Cardiac fibroblast (primary cell): ENCODE measurements around the gene SLCO2A1.
A peak's percentile ranks its signal among the peaks of the same experiment; 100 is the strongest.

Source experiments
- DNase-seq, 2 donors: peaks; one replicate each; pipeline versions ENCODE4 v3.0.0 to v3.0.0-alpha.2; 2010; ENCODE audit warnings: low read depth in 2 of 2
- H3K4me3 ChIP-seq, 2 donors: replicated peaks in 1 of 2; 1 replicate in 1 of 2; 2 replicates in 1 of 2; pipeline ENCODE4 v1.5.1; 2011; ENCODE audit warnings: low read depth in 2 of 2, low read length in 2 of 2, mild to moderate bottlenecking in 2 of 2, moderate library complexity in 1 of 2
- TF ChIP-seq, protein P1 (sequence below): IDR thresholded peaks from one replicate; pipeline ENCODE4 v1.5.1; 2011; ENCODE audit warnings: low read depth, mild to moderate bottlenecking, low read length, inconsistent platforms

Gene SLCO2A1

DNA sequence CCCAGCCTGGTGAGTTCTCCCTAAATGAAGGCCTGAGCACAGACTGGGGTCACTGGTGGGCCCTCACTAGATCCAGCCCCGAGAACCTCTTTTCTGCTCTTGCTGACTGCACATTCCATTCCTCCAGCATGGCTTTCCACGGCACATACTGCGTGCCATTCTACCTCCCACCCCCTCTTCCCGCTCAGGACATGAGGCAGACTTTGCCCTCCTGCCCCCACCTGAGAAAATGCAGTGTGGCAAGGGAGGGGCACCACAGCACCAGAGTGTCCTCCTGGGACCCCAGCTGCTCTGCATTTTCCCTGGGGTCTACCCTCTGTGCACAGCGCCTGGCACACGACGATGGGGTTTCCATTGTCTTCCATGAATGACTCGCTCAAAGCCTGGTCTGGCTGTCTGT lies 6.1 kb upstream of the SLCO2A1 start:
- no peak overlapping the region for H3K4me3 ChIP-seq
- TF ChIP-seq, protein P1, sequence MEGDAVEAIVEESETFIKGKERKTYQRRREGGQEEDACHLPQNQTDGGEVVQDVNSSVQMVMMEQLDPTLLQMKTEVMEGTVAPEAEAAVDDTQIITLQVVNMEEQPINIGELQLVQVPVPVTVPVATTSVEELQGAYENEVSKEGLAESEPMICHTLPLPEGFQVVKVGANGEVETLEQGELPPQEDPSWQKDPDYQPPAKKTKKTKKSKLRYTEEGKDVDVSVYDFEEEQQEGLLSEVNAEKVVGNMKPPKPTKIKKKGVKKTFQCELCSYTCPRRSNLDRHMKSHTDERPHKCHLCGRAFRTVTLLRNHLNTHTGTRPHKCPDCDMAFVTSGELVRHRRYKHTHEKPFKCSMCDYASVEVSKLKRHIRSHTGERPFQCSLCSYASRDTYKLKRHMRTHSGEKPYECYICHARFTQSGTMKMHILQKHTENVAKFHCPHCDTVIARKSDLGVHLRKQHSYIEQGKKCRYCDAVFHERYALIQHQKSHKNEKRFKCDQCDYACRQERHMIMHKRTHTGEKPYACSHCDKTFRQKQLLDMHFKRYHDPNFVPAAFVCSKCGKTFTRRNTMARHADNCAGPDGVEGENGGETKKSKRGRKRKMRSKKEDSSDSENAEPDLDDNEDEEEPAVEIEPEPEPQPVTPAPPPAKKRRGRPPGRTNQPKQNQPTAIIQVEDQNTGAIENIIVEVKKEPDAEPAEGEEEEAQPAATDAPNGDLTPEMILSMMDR: no peak
- peak in 1 of 2 donors; percentile 27 for DNase-seq

DNA sequence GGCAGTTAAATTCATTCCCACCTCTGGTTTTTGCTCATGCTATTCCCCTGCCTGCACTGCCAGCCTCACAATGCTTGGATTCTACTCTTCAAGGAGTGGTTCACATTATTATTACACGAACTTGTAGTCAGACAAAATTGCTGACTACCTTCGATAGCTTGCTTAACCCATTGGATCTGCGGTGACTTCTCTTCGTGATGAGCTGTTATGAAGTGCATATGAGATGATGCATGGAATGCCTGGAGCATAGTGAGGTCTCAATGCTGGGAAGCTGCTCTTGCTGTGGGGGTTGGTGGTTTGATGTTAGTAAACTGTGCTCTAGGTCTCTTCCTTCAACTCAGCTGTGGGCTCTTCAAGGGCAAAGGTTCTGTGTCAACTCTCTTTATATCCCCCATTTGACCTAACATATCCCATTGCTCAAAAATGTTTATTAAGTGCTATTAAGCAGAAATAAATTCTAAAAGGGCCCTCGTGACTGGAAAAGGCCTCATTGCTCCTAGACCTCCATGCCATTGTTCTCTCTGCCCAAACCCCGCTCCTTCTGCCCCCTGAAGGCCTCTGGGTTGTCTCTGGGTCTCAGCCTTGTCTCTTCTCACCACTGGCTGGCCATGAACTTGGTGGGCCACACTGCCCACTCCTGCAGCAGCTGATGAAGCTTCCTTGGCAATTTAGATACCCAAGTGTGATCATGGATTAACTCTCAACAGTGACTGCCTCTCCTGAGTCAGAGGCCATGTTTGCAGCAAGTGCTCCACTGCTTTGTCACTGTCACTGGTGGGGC lies 4.5 kb upstream of the SLCO2A1 start:
- TF ChIP-seq, protein P1: no peak
- H3K4me3 ChIP-seq: no peak overlapping the region
- DNase-seq: no peak

DNA sequence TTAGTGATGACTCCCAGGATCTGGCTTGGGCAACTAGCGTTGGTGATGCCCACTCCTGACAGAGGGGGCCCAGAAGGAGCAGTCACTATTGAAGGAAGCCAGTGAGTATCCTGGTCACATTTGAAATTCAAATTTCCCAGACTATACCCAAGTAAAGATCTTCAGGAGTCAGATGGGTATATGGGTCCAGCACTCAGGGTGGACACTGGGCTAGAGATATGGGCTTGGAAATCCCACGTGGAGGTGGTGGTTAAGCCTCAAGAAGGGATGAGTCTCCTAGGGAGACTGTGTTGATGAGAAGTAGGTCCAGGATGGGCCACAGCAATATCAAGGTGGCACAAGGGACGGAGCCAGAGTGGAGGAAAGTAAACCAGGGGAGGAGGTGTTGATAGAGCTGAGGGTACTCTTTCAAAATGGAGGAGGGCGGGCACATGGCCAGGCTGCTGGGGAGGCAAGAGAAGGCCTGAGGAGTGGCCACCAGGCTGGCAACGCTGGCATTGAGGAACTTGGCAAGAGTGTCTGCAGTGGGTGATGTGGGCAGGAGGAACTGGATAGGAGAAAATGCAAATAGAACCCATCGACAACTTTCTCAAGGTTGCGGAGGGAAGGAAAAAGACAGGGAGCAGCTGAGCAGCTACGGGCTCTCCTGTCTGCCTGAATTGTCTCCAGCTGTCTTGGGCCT lies 3.7 kb upstream of the SLCO2A1 start:
- no peak overlapping the region for H3K4me3 ChIP-seq
- DNase-seq: no peak
- TF ChIP-seq, protein P1: no peak

DNA sequence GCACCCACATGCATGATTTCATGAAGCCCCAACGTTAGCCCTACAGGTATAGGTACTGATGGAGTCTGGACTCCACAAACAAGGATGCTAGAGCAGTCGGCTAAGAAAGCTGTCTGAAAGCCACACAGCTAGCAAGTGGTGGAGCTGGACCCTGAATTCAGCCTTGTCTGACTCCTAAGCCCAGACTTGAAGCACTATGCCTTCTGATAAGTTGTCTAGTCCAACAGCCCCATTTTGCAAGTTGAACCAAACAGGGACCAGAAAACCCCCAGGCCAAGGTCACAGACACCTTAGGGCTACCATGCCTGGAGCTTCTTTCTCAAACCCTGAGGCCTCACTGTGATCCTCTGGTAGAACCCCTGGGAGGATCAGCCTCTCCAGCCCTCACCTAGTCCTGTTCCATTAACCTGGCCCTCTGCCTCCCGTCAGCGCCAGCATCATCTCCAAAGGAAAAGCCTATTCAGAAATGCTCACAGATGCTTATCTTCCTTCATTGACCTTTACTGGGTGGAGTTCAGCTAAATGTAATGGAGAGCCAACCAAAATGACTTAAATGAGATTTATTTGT lies 1.7 kb upstream of the SLCO2A1 start:
- H3K4me3 ChIP-seq: no peak overlapping the region
- DNase-seq: no peak
- TF ChIP-seq, protein P1: no peak

DNA sequence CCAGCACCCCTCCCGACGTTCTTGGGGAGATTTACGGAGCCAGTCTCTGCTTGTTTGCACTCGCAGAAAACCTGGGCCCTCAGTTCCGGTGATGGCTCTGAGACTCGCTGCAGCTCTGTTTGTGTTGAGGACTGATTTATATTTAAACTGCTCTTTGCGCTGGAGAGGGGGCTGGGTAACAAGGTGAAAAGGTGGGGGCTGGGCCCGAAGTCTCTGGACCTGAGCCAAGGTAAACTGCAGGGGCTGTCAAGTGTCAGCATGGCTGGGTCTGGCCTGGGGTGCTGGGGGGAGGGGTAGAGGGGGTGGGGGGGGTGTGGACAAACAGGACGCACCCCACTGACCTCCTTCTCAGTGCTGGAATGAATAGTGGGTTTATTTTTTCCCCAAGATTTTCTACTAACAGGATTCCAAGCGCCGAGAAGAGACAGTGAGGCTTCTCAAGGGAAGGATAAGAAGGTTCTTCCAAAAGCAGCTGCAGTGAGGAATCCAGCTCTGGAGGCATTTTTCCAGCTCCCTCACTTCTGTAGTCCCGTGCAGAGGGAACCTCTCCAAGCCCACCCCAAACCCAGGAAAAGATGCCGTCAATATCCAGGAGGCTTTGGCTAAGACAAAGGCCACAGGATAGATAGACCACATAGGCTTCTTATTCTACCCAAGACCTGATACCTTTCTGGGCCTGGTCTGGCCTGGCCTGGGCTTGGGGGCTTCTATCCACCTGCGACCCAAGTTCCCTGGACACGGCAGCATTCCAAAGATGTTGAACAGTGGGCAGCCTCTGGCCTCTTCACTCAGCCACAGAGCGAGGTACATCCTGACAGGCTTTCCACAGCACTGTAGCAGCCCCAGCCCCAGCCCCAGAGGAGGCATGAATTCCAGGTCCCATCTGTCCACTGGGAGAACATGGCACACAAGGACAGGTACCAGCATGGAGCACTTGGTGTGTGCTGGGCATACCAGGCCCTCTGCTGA lies 938 bp upstream of the SLCO2A1 start:
- no peak for DNase-seq
- H3K4me3 ChIP-seq: peak overlapping the region; percentile 52 to 59
- TF ChIP-seq, protein P1: no peak

DNA sequence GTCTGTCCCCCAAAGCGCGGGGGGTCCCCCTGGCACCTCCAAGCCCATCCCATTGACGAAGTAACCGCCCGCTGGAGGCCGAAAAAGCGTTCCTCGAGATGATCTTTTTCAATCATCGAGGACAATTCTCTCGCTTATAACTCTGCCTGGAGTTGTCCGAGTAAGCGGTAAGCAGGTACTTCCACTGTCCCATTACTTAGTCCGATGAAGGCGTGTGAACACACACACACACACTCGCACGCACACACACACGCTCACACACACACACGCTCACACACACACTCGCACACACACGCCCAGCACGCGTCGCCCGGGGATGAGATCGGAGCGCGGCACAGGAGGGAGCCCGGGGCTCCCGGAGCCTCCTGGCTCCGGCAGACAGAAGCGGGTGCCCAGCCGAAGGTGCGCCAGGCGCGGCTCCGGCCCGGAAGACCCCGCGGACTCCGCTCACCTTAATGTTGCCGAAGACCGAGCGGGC lies 430 bp downstream of the SLCO2A1 start:
- peak overlapping the region; percentile 52 to 59 for H3K4me3 ChIP-seq
- DNase-seq: peak; percentile 15 to 39
- TF ChIP-seq, protein P1: no peak
